SK-N-SH treated with all-trans-retinoic acid at 6 μM for 48 hours (cell line): ENCODE measurements around the gene MCEMP1.

ENCODE experiments used
- CSDC2 ChIP-seq: fragments of 250-450 bp; sonication (Bioruptor Pico); IDR thresholded peaks from 2 replicates; pipeline ENCODE4 v1.5.0; 2020; ENCODE audit warnings: mild to moderate bottlenecking, moderate library complexity
- POU6F1 ChIP-seq: fragments of 250-450 bp; sonication (Bioruptor Pico); IDR thresholded peaks from 2 replicates; pipeline ENCODE4 v1.8.0; 2021; ENCODE audit warnings: low read depth, mild to moderate bottlenecking, moderate library complexity, borderline replicate concordance

GRCh38 chr19:7638802-7639465 lies 38.0 kb upstream of the MCEMP1 start:
- TF ChIP-seq CSDC2: no peak
- no peak for TF ChIP-seq POU6F1
